ENCODE measurements around the gene ANKRD33.

Gene ANKRD33

GRCh38 chr12:51888316-51889215 lies 663 bp downstream of the ANKRD33 start:
- Histone ChIP-seq H3K4me1 (ENCODE audit: control insufficient read depth, insufficient read depth, low read length) (peaks cover 11% of the 10 kb centered on the region), H3K9ac (ENCODE audit: low read length) (no peak overlapping the region), H3K4me3 (ENCODE audit: low read length) (no peak overlapping the region), H3K9me3 (ENCODE audit: control insufficient read depth, low read length) (no peaks in the 10 kb centered on the region), H3K27me3 (ENCODE audit: control insufficient read depth, insufficient read depth, low read length) (peaks cover 9% of the 10 kb centered on the region), H3K36me3 (ENCODE audit: control insufficient read depth, insufficient read depth, low read length) (no peaks in the 10 kb centered on the region)

- H3K4me3 ChIP-seq (ENCODE audit: low read length), result no peak overlapping the region
- no peaks in the 10 kb centered on the region for H3K9me3 ChIP-seq (ENCODE audit: control insufficient read depth, low read length)
- peaks cover 9% of the 10 kb centered on the region for H3K27me3 ChIP-seq (ENCODE audit: control insufficient read depth, insufficient read depth, low read length)
- peaks cover 11% of the 10 kb centered on the region for H3K4me1 ChIP-seq (ENCODE audit: control insufficient read depth, insufficient read depth, low read length)
- no peak overlapping the region for H3K9ac ChIP-seq (ENCODE audit: low read length)
- H3K36me3 ChIP-seq (ENCODE audit: control insufficient read depth, insufficient read depth, low read length), result no peaks in the 10 kb centered on the region
These were observed 1.6 kb downstream of the ANKRD33 start for GRCh38 chr12:51889216-51890132.

- Histone ChIP-seq H3K9me3 (ENCODE audit: control insufficient read depth, low read length) (no peaks in the 10 kb centered on the region), H3K36me3 (ENCODE audit: control insufficient read depth, insufficient read depth, low read length) (no peaks in the 10 kb centered on the region), H3K4me1 (ENCODE audit: control insufficient read depth, insufficient read depth, low read length) (peaks cover 16% of the 10 kb centered on the region), H3K9ac (ENCODE audit: low read length) (no peak overlapping the region), H3K27me3 (ENCODE audit: control insufficient read depth, insufficient read depth, low read length) (peaks cover 9% of the 10 kb centered on the region), H3K4me3 (ENCODE audit: low read length) (no peak overlapping the region)
These were observed 2.2 kb downstream of the ANKRD33 start for GRCh38 chr12:51890133-51890464.

GRCh38 chr12:51890511-51891171 lies 2.7 kb downstream of the ANKRD33 start:
- H3K36me3 ChIP-seq (ENCODE audit: control insufficient read depth, insufficient read depth, low read length), result no peaks in the 10 kb centered on the region
- H3K9ac ChIP-seq (ENCODE audit: low read length), result no peak overlapping the region
- peaks cover 9% of the 10 kb centered on the region for H3K27me3 ChIP-seq (ENCODE audit: control insufficient read depth, insufficient read depth, low read length)
- H3K4me3 ChIP-seq (ENCODE audit: low read length), result no peak overlapping the region
- H3K9me3 ChIP-seq (ENCODE audit: control insufficient read depth, low read length), result no peaks in the 10 kb centered on the region
- peaks cover 19% of the 10 kb centered on the region for H3K4me1 ChIP-seq (ENCODE audit: control insufficient read depth, insufficient read depth, low read length)

GRCh38 chr12:51891843-51892242 lies 3.9 kb downstream of the ANKRD33 start:
- no peaks in the 10 kb centered on the region for H3K9me3 ChIP-seq (ENCODE audit: control insufficient read depth, low read length)
- no peak overlapping the region for H3K4me3 ChIP-seq (ENCODE audit: low read length)
- peaks cover 19% of the 10 kb centered on the region for H3K4me1 ChIP-seq (ENCODE audit: control insufficient read depth, insufficient read depth, low read length)
- H3K27me3 ChIP-seq (ENCODE audit: control insufficient read depth, insufficient read depth, low read length), result peaks cover 9% of the 10 kb centered on the region
- no peak overlapping the region for H3K9ac ChIP-seq (ENCODE audit: low read length)
- H3K36me3 ChIP-seq (ENCODE audit: control insufficient read depth, insufficient read depth, low read length), result no peaks in the 10 kb centered on the region

GRCh38 chr12:51893786-51894185 lies 5.9 kb downstream of the ANKRD33 start:
- Histone ChIP-seq H3K9ac (ENCODE audit: low read length) (no peak overlapping the region), H3K27me3 (ENCODE audit: control insufficient read depth, insufficient read depth, low read length) (peaks cover 3% of the 10 kb centered on the region), H3K4me3 (ENCODE audit: low read length) (no peak overlapping the region)

GRCh38 chr12:51895378-51896135 lies 7.7 kb downstream of the ANKRD33 start:
- Histone ChIP-seq H3K9ac (ENCODE audit: low read length) (no peak overlapping the region), H3K36me3 (ENCODE audit: control insufficient read depth, insufficient read depth, low read length) (no peaks in the 10 kb centered on the region), H3K27me3 (ENCODE audit: control insufficient read depth, insufficient read depth, low read length) (no peaks in the 10 kb centered on the region), H3K9me3 (ENCODE audit: control insufficient read depth, low read length) (no peaks in the 10 kb centered on the region), H3K4me3 (ENCODE audit: low read length) (no peak overlapping the region), H3K4me1 (ENCODE audit: control insufficient read depth, insufficient read depth, low read length) (peaks cover 14% of the 10 kb centered on the region)

More at GRCh38 chr12:51893786-51894185, 5.9 kb downstream of the ANKRD33 start:
- no peaks in the 10 kb centered on the region for H3K36me3 ChIP-seq (ENCODE audit: control insufficient read depth, insufficient read depth, low read length)
- H3K9me3 ChIP-seq (ENCODE audit: control insufficient read depth, low read length), result no peaks in the 10 kb centered on the region
- peaks cover 14% of the 10 kb centered on the region for H3K4me1 ChIP-seq (ENCODE audit: control insufficient read depth, insufficient read depth, low read length)

GRCh38 chr12:51896236-51896635 lies 8.3 kb downstream of the ANKRD33 start:
- no peaks in the 10 kb centered on the region for H3K36me3 ChIP-seq (ENCODE audit: control insufficient read depth, insufficient read depth, low read length)
- H3K4me1 ChIP-seq (ENCODE audit: control insufficient read depth, insufficient read depth, low read length), result peaks cover 11% of the 10 kb centered on the region
- no peaks in the 10 kb centered on the region for H3K9me3 ChIP-seq (ENCODE audit: control insufficient read depth, low read length)

GRCh38 chr12:51897181-51897580 lies 9.3 kb downstream of the ANKRD33 start:
- Histone ChIP-seq H3K9me3 (ENCODE audit: control insufficient read depth, low read length) (no peaks in the 10 kb centered on the region), H3K9ac (ENCODE audit: low read length) (no peak overlapping the region), H3K4me1 (ENCODE audit: control insufficient read depth, insufficient read depth, low read length) (peaks cover 8% of the 10 kb centered on the region), H3K4me3 (ENCODE audit: low read length) (no peak overlapping the region), H3K27me3 (ENCODE audit: control insufficient read depth, insufficient read depth, low read length) (no peaks in the 10 kb centered on the region), H3K36me3 (ENCODE audit: control insufficient read depth, insufficient read depth, low read length) (no peaks in the 10 kb centered on the region)

More at GRCh38 chr12:51896236-51896635, 8.3 kb downstream of the ANKRD33 start:
- H3K4me3 ChIP-seq (ENCODE audit: low read length), result no peak overlapping the region
- H3K9ac ChIP-seq (ENCODE audit: low read length), result no peak overlapping the region
- H3K27me3 ChIP-seq (ENCODE audit: control insufficient read depth, insufficient read depth, low read length), result no peaks in the 10 kb centered on the region

GRCh38 chr12:51898506-51898905 lies 10.6 kb downstream of the ANKRD33 start:
- Histone ChIP-seq H3K36me3 (ENCODE audit: control insufficient read depth, insufficient read depth, low read length) (no peaks in the 10 kb centered on the region), H3K4me1 (ENCODE audit: control insufficient read depth, insufficient read depth, low read length) (peaks cover 8% of the 10 kb centered on the region), H3K9me3 (ENCODE audit: control insufficient read depth, low read length) (no peaks in the 10 kb centered on the region), H3K27me3 (ENCODE audit: control insufficient read depth, insufficient read depth, low read length) (no peaks in the 10 kb centered on the region), H3K4me3 (ENCODE audit: low read length) (no peak overlapping the region), H3K9ac (ENCODE audit: low read length) (no peak overlapping the region)

- Histone ChIP-seq H3K9me3 (ENCODE audit: control insufficient read depth, low read length) (no peaks in the 10 kb centered on the region), H3K36me3 (ENCODE audit: control insufficient read depth, insufficient read depth, low read length) (no peaks in the 10 kb centered on the region), H3K4me3 (ENCODE audit: low read length) (no peak overlapping the region), H3K9ac (ENCODE audit: low read length) (no peak overlapping the region), H3K4me1 (ENCODE audit: control insufficient read depth, insufficient read depth, low read length) (peaks cover 8% of the 10 kb centered on the region), H3K27me3 (ENCODE audit: control insufficient read depth, insufficient read depth, low read length) (no peaks in the 10 kb centered on the region)
These were observed 11.0 kb downstream of the ANKRD33 start for GRCh38 chr12:51898937-51899336.
